ENCODE measurements around the gene ZNF444. TPM values are rescaled to one million over a fixed set of nuclear protein-coding genes. Genes with fewer than 3 reads are reported as not detected.

ZNF444 gene
- total RNA-seq, 1 donor from 2014 or later = 29.6 TPM

GRCh38 chr19:56120371-56121179, 20.5 kb upstream of the ZNF444 start:
- intact Hi-C loops (cut with micrococcal nuclease) = loop anchor here (1.0 to 5.0 kb wide), 3 partner anchors 21 to 863 kb away; partner anchors contain the start of genes PPP6R1, ZNF444 and ZSCAN5A

- intact Hi-C loops (cut with micrococcal nuclease) = loop anchor here (1.0 to 5.0 kb wide), 3 partner anchors 20 to 864 kb away; partner anchors contain the start of genes PPP6R1, ZNF444 and ZSCAN5A
Measured at GRCh38 chr19:56121180-56122167, 19.6 kb upstream of the ZNF444 start, which contains the start of gene ZNF787. Gene ZNF787 (minus strand): TSS chr19:56121295. CDS start chr19:56103217, 18,078 bp downstream.

- intact Hi-C loops (cut with micrococcal nuclease) = loop anchor here (5.0 kb wide), 1 partner anchor 866 kb away; the partner anchor contains the start of gene PPP6R1
Measured at GRCh38 chr19:56123266-56123891, 17.7 kb upstream of the ZNF444 start.

- intact Hi-C loops (cut with micrococcal nuclease) = loop anchor here (5.0 kb wide), 1 partner anchor 867 kb away; the partner anchor contains the start of gene PPP6R1
Measured at GRCh38 chr19:56124578-56124977, 16.5 kb upstream of the ZNF444 start.

- intact Hi-C loops (cut with micrococcal nuclease) = no loop called here
Measured at GRCh38 chr19:56125806-56126590, 15.1 kb upstream of the ZNF444 start.

- intact Hi-C loops (cut with micrococcal nuclease) = no loop called here
Measured at GRCh38 chr19:56126983-56127780, 13.9 kb upstream of the ZNF444 start.

GRCh38 chr19:56130006-56130405, 11.1 kb upstream of the ZNF444 start:
- intact Hi-C loops (cut with micrococcal nuclease) = no loop called here

GRCh38 chr19:56131651-56132050, 9.4 kb upstream of the ZNF444 start:
- intact Hi-C loops (cut with micrococcal nuclease) = no loop called here

- intact Hi-C loops (cut with micrococcal nuclease) = no loop called here
Measured at GRCh38 chr19:56132316-56132822, 8.7 kb upstream of the ZNF444 start.

GRCh38 chr19:56133858-56134653, 7.0 kb upstream of the ZNF444 start:
- intact Hi-C loops (cut with micrococcal nuclease) = no loop called here

GRCh38 chr19:56134654-56134921, 6.5 kb upstream of the ZNF444 start:
- intact Hi-C loops (cut with micrococcal nuclease) = no loop called here

- intact Hi-C loops (cut with micrococcal nuclease) = no loop called here
Measured at GRCh38 chr19:56136362-56136761, 4.7 kb upstream of the ZNF444 start.

- intact Hi-C loops (cut with micrococcal nuclease) = no loop called here
Measured at GRCh38 chr19:56137405-56137804, 3.7 kb upstream of the ZNF444 start.

- intact Hi-C loops (cut with micrococcal nuclease) = no loop called here
Measured at GRCh38 chr19:56138069-56138468, 3.0 kb upstream of the ZNF444 start.

GRCh38 chr19:56139847-56140582, 1.1 kb upstream of the ZNF444 start:
- intact Hi-C loops (cut with micrococcal nuclease) = loop anchor here (1.0 to 5.0 kb wide), 3 partner anchors 33 to 1023 kb away; partner anchors contain the start of genes PPP1R12C and ZNF583

- intact Hi-C loops (cut with micrococcal nuclease) = loop anchor here (1.0 to 5.0 kb wide), 7 partner anchors 20 to 665 kb away; partner anchors contain the start of genes EPN1, ZNF583, ZNF628 and ZNF787
Measured at GRCh38 chr19:56141417-56141993, 418 bp downstream of the ZNF444 start.

- intact Hi-C loops (cut with micrococcal nuclease) = loop anchor here (5.0 kb wide), 2 partner anchors 35 to 260 kb away; partner anchors contain the start of gene ZNF583
Measured at GRCh38 chr19:56142087-56142787, 1.1 kb downstream of the ZNF444 start.

All from T-helper 2 cell treated with Interferon-gamma antibody and Interleukin-4, amounts not matched to agents 100 ng/mL and 5 ng/mL, for 36 hours (primary cell).